ENCODE measurements around the gene TNRC18.

GRCh38 chr7:5470816-5471215, 47.2 kb upstream of the TNRC18 start:
- TF ChIP-seq POLR2A (IDR thresholded peaks at IDR 0.05; ENCODE audit: low read length) (no peak), GATA1 (IDR thresholded peaks at IDR 0.05; ENCODE audit: low read depth, low read length) (no peak)
